Esophagus squamous epithelium (tissue), 4 donors: ENCODE results near the gene MAP1B.

Experiments used
- POLR2A ChIP-seq, 4 donors: fragments of 450-650 bp; IDR thresholded peaks; one replicate each; pipeline ENCODE4 v1.6.1; 2017; ENCODE audit warnings: antibody characterized with exemption in 4 of 4, mild to moderate bottlenecking in 4 of 4, moderate library complexity in 3 of 4
- TF ChIP-seq, protein P1 (sequence below), 6 experiments: fragments of 450-650 bp in 4 of 6; fragments of 200-600 bp in 2 of 6; sonication (generic) in 2 of 6; IDR thresholded peaks; one replicate each; pipeline ENCODE4 v1.5.1; 2016 to 2019; ENCODE audit warnings: antibody characterized with exemption in 6 of 6, mild to moderate bottlenecking in 4 of 6, moderate library complexity in 4 of 6

DNA sequence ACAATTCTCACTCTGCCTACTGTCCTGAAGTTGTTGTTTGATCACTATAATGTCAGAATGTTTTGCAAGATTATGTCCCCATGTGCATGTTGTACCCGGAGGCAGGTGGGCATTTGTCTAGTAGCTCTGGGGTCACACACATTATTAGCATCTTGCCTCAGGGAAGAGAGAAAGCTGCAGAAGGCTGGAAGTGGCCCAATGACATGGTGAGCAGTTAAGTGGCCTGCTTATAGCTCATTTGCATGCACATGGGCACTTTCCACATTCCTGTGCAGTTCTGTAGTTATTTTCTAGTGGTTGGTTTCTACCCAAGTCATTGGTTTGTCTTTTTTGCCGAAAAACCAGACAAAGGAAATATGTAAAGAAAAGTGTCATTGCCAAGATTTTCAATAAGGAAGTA lies 80.9 kb downstream of the MAP1B start:
- TF ChIP-seq, protein P1, sequence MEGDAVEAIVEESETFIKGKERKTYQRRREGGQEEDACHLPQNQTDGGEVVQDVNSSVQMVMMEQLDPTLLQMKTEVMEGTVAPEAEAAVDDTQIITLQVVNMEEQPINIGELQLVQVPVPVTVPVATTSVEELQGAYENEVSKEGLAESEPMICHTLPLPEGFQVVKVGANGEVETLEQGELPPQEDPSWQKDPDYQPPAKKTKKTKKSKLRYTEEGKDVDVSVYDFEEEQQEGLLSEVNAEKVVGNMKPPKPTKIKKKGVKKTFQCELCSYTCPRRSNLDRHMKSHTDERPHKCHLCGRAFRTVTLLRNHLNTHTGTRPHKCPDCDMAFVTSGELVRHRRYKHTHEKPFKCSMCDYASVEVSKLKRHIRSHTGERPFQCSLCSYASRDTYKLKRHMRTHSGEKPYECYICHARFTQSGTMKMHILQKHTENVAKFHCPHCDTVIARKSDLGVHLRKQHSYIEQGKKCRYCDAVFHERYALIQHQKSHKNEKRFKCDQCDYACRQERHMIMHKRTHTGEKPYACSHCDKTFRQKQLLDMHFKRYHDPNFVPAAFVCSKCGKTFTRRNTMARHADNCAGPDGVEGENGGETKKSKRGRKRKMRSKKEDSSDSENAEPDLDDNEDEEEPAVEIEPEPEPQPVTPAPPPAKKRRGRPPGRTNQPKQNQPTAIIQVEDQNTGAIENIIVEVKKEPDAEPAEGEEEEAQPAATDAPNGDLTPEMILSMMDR (IDR thresholded peaks at IDR 0.05): no peak
- TF ChIP-seq POLR2A (IDR thresholded peaks at IDR 0.05): no peak
